CD4-positive, alpha-beta T cell treated with Interleukin-1 beta for 1 hour (primary cell): ENCODE data around the gene MON2.

ENCODE experiments used
- DNase-seq, 2 donors: peaks; one replicate each; pipeline ENCODE4 v3.0.0-alpha.2; 2020 to 2022

MON2 gene

DNA sequence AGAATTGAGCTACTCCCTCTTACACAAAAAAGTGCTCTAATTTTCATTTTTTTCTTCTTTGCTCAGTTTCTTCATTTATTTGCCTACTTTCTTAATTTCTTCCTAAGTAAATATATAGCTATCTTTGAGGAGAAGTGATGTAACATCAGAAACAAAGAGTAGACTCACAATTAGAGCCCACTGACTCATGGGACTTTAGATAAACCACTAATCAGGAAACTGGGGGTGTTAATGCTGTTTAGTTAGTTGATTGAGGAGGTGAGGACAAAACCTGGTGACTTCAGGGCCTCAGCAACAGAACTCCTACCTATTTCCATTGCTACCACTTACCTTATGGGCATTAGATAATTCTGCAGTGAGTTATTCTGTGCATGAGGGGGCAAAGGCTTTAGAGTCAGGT lies 151.7 kb downstream of the MON2 start:
- no peak for DNase-seq

DNA sequence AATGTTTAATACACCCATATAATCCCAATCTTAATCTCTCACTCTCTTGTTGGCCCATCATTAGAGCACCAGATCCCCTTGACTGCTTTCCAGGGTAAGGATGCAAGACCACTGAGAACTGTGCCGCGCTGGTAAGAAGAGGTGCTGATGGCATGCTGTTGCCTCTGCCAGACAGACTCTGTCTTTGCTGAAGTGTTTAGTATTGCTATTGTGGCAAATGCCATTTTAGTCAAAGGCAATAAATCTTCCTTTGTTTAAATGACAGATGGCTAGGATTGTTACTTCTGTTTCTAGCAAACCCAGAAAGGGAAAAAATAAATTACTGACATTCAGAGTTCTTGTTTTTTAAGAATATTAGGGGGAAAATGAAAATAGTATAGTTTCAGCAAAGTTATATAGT lies 152.3 kb downstream of the MON2 start:
- DNase-seq: no peak

DNA sequence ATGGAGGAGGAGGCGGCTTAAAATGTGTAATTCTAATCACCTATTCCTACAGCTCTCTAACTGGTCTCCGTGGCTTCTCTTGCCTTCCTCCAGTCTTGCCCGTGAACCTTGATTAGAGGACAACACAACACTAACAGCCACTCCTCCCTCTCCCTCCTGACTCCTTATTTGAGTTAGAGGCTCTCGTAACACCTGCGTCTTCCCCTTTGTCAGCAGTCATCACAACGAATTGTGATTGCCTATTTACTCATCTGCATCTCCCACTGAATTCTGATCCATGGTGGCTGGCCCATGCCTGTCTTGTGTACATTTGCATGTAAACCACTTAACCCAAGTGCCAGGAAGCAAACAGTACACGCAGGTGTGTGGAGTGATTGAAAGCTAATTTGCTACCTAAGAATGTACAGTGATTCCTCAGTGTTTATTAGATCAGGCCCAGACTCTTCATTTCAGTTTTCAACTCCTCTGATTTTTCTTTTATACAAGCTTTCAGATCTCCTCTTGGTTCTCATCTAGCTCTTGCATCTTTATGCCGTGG lies 154.5 kb downstream of the MON2 start:
- no peak for DNase-seq

DNA sequence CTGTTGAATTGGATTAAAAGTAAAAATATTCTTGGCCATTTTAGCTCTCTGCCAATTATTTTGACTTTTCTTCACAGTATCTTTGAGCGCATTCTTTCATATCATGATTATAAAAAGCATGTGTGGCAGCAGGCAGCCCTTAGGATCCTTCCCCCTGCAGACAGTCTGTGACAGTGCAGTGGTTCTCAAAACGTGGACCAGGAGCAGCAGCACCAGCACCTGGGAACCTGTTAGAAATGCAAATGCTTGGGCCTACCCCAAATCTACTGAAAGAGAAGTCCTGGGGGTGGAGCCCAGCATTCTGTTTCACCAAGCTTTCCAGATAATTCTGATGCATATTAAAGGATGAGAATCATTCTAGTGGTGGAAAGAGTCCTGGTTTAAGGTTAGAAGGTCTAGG lies 155.6 kb downstream of the MON2 start:
- no peak for DNase-seq

DNA sequence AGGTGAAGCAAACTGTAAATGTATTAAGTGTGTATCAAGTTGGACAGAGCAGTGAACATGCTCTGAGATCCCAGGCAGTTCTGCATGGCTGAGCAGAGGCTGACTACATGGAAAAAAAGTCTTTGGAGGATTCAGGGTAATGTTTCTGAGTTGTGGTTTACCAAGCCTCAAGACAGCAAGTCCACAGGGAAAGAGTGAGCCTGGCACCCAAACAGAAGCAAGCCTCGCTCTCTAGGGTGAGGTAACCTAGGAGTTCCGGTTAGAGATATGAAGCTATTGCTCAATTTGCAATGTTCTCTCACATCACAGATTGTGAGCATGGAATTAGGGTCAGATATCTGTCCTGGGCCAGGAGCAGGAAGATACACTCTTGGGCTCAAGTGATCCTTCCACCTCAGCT lies 158.6 kb downstream of the MON2 start:
- no peak for DNase-seq

DNA sequence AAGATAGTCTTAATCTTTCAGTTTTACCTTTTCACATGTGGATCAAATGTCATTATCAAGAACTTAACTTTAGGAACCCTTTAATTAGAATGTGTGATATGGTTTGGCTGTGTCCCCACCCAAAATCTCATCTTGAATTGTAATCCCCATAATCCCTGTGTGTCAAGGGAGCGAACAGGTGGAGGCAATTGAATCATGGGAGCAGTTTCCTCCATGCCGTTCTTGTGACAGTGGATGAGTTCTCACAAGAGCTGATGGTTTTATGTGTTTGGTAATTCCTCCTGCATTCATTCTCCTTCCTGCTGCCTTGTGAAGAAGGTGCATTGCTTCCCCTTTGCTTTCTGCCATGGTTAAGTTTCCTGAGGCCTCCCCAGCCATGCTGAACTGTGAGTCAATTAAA lies 160.6 kb downstream of the MON2 start:
- no peak for DNase-seq

DNA sequence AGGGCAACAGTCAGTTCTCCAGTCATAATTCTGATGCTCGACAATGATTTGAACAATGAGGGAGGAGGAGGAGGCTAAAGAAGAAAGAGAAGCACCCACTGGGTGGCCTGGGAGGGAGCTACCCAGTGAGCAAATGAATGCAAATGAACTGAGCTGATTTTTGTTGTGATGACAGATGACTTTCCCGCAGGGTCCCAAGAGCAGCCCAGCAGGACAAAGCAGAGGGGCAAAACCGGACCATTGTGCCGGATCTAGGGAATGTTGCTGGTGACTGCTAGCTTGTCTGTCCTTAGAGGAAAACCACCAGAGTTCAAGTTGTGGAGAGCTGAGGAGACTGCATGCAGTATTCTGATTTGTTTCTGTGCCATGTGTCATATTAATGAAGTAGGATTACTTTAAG lies 162.8 kb downstream of the MON2 start:
- no peak for DNase-seq

DNA sequence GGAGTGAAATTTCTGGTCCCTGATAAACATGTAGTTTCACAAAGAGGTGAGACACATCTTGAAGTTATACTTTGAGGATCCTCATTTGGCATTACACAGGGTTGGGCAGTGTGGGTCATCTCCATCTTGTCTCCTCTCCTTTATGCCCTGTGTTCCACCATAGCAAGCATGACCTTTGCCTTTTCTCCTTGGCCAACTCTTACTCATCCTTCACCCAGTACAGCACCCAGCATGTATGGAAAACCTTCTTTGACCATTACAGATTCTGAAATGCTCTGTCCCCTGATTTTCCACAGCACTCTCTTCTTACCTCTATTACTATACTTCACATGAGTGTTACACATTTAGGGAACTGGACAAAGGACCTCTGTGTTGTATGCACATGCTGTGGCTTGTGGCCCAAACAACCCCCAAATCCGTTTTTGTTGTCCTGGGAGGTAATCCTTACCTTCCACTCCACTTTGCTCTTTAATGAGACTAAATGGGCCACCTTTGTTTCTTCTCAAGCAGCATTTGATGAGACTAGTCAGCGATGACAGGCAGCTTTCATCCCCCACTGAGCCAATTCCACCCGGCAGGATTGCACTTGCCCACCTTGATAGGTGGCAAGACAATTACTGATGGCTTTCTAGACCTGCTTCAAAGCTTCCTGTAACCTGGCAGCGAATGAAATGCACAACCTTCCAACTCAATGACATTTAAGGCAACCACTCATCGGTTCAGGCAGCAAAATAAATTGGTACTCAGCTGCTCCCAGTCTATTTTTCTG lies 163.5 kb downstream of the MON2 start:
- DNase-seq: no peak

DNA sequence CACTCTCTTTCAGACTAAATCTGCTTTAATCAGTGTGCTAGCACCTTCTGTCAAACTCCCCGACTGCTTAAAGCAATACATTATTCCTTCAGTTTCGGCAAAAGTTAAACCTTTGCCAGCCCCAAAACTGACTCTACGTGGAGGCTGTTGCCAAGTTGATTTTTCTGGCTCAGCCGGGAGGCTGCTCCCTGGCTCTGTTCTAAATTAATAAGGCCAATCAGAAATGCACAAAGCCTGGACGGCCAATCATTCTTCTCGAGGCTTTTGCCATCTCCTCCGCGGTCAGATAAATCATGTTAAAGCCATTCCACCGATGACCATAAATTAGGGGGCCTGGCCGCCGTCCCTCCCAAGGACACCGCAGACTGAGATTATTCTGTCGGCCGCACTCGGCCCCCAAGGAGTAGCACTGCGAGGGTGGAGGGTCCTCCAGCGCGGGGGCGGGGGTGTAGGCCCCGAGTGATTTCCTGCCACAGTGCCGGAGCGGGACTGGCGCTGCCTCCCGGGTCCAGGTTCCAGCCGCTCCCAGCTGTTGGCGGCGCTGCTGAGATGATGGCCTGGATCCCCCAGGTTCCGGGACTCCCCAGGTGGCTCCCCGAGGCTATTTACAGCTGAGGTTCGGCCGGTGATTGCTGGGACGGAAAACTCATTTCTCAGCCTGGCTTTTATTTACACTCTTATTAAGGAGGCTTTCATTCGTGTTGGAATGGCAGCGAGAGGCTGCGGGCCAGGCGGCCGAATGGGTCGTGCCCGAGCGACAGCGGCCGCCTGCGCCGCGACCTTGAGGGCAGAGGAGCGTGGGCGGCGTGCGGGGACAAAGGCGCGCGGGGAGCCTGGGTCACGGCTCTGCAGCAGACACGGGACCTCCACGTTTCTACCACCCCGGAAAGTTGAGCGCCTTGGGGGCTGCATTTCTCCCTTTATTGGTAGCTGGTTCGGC lies 165.1 kb downstream of the MON2 start:
- DNase-seq: peak; percentile 2 to 7

DNA sequence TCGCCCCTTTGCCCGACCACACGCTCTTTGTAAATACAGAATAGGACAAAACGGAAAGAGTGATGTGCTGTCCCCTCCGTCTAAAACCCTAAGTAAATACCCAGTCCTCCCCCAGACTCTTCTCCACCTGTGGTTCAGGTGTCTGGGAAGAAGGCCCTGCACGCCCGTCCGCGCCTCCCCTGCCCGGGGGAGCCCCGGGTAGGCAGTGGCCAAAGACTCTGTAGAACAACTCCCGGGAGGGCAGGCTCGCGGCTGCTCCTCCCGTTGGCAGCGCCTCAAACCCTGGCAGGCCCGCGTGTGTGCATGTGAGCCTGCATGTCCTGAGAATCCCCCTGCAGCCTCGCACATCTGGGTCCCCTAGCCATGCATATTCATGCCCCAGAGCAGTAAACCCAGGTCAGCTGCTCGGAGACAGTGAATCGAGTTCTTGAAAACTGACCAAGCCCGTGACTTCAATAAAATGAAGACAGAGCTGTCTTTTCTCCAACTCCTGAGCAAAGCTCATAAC lies 165.8 kb downstream of the MON2 start:
- peak in 1 of 2 donors; percentile 4 for DNase-seq

DNA sequence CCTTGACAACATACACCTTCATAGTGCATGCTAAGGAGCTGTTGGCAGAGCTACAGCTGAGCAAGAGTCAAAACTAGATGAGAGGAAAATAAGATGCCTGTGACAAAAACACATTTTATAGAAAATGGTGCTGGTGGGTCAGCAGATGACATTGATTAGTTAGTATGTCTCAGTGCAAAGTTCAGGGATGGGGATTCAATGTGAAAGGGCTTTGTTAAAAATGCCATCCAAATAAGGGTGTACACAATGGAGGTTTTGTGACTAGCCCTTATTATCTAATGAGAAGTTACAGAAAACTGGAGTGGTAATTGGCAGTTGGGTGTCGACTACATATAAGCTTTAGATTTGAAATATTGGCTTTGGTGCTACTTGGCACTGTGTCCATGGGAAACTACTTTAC lies 169.0 kb downstream of the MON2 start:
- no peak for DNase-seq

DNA sequence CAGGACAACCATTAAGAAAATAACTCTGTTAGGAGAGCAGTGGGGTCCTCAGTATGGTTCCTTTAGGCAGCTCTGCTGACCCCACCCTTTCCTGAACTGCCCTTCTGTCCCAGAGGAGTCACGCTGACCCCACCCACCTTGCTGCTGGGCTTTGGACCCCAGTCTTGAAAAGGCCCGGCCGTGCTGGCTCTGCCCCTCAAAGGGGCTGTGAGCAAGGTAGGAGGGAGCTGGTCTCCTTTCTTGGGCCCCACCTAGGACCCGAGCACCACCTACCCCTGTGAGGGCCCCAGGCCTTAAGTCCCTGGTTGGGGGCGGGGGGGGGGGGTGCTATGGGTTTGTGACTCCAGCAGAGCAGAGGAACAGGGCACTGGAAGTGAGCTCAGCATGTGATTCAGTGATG lies 171.1 kb downstream of the MON2 start:
- no peak for DNase-seq

DNA sequence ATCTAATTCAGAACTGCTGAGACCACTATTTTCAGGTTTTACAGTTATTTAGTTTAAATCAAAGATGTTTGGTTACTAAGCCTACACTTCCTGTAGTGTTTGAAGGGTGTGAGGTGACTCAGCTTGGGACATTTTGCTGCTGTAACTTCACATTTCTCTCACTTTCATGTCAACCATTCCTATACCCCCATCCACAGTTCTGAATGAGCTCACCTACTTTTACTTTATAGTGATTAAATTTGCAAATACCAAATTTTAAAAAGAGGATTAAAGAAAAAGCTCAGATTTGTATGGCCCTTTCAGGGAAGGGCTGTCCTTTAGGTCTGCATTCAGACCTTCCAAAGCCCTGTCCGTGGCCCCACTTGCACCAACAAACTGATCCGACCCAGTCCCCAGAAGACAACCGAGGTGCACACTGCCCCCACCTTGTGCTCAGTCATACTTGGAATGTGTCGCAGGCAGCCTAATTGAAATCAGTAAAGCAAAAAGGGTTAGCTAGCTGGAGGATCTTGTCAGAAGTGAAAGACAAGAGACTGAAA lies 174.4 kb downstream of the MON2 start:
- DNase-seq: peak in 1 of 2 donors; percentile 20

DNA sequence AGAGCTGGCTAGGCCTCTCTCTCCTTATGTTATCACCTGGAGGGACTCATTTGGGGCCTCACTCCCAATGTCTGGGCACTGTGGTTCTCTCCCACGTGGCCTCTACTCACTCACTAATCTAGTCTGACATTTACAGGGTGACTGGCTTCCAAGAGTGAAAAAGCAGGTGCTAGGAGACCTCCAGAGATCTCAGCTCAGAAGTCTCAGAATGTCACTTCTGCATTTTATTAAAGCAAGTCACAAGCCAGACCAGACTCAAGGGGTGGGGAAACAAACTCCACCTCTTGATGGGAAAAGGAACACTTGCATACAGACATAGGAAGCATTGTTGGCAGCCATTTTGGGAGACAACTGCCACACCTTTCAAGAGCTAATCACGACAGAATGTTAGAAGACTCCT lies 175.9 kb downstream of the MON2 start:
- DNase-seq: no peak

DNA sequence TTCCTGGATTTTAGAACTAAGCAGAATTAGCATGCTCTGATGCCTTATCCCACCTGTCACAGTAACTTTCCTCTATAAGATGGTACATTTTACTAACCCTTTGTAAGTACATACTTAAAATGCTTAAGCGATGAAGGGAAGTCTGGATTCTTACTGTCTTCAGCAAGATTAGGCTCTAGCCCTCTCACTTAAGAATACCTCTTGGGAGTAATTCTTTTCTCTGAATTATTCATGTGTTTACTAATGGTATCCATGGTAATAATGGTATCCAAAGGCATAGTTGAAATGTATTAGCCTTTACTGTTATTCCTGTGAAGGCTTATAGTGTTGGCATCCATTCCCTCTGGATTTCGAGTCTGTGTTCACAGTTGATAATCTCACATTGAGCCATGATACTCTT lies 176.9 kb downstream of the MON2 start:
- no peak for DNase-seq

DNA sequence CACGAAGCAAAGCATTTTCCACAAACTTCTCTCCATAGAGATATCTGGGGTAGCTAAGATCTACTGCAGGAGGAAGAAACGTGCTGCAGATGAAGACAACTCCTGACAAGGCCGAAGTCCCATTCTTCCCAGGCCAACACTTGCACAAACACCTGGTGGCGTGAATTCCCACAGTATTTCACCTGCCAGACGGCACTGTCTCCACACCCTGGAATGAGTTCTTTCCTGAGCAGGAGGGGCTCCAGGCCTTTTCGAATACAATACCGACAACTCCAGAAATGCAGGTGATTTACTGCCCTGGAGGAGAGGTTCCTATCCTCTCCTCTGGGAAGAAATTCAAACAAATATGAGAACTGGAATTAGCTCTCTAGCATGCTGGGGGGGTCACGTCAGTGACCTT lies 179.9 kb downstream of the MON2 start:
- DNase-seq: no peak

DNA sequence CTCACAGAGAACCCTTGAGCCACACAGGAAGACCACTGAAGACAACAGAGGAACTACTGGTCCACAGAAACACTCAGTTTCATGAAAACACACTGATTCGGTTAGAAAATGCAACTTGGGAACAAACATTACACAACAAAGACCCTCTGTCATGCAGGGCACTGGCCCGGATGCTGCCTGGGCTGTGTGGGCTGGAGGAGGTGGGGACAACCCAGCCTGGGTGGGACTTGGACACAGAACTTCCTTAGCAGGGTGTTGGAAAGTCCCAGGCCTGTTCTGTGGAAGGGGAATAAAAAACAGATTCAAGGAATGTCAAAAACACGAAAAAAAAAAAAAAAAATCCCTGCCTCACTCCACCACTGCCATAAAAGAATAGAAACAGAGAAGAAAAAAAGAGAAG lies 181.0 kb downstream of the MON2 start:
- DNase-seq: no peak

DNA sequence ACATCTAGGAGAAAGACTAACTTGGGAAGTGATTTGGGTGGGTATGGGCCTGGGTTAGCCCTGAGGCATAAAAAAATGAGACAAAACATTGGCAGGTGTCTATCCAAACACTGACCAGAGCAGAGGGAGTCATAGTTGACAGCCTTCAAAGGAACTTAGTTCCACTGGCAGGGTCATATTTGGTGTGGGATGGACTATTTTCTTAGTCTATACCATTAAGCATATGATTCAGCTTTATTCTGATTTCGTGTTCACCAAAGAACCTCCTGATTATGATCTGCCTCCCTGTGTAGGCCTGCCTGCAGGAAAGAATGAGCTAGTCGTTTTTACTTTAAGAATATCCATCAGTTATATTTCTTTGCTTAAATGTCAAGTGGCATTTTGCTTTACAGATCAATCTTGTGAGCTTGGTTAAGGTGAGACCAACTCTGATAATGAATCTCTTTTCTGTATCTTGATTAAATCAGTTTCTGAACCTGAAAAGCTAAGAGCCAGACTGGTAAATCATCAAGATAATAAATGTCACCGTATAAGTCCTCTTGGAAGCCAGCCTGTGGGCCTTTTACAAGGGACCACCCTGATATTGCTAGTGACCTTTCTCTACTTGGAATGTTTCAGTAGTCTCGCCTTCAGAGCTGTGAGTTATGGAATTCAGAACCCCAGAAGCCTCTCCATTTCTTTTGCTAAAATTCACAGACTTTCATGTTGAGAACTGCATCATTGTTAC lies 182.9 kb downstream of the MON2 start:
- DNase-seq: no peak
